NCI-H128 (cell line): ENCODE measurements around the gene CSTB.
A peak's percentile ranks its signal among the peaks of the same experiment; 100 is the strongest.

Experiments used
- DNase-seq: peaks from one replicate; lab custom pipeline; 2025; ENCODE audit not compliant: unreplicated experiment; lab: John Stamatoyannopoulos, UW

The CSTB gene

DNA sequence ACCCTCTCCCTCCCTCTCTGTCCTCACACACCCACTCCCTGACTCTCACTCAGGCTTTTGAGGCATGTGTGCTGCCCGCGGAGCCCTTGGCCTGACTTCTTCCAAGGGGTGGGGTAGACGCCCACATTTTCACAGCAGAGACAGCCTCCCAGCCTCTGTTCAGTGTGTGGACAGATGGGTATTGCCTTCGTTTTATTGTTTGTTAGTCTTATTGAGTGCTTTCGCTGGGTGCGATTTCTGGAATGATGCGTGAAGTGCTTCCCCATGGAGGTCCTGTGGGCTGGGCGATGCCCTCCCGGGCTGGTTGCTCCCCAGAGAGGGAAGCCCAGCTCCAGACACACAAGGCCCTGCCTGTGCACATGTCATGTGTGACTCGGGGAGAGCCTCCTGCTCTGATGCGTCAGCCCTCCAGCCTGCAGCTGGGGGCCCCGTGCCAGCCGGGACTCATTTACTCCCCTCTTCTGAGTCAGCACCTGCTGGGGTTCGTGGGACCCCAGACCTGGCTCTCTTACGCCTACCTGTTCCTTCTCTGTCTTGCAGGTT is 42.5 kb downstream of the CSTB start:
- no peak for DNase-seq

- DNase-seq: no peak
Observed at GRCh38 chr21:43733060-43733459, 43.0 kb downstream of the CSTB start.

DNA sequence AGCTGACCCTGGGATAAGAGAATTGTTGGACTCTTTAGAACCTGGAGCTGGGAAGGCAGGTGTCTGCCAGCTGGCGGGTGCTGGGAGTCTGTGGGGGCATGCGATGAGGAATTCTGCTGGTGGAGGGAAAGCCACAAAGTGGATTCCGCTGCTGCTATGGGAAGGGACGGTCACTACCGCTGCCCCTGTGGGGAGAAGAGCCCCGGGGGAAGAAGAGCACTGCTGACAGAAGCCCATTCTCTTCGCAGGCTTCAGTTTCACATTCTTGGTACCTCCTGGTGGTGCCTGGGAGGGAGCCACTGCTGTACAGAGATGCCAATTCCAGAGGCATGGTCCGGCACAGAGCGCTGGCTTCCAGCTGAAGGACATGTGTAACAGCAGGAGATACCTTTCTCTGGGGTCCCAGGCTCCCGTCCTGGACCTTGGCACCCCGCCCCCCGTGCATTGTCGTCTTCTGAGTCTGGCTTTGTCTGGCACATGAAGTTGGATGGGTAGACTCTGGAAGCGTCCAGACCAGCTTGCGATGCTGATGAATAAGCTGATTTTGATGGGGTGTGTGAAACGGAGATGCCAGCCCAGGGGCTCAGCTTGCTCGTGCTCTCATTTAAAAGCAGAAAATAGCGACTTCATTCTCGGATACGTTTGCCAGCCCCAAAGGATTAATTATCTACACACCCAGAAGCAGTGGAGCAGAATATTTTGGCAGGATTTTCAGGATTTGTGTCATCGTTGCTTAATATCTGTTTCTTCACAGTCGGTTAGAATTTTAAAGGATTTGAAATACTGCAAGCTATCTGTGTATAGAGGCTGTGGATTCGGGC is 44.0 kb downstream of the CSTB start:
- DNase-seq: no peak

DNA sequence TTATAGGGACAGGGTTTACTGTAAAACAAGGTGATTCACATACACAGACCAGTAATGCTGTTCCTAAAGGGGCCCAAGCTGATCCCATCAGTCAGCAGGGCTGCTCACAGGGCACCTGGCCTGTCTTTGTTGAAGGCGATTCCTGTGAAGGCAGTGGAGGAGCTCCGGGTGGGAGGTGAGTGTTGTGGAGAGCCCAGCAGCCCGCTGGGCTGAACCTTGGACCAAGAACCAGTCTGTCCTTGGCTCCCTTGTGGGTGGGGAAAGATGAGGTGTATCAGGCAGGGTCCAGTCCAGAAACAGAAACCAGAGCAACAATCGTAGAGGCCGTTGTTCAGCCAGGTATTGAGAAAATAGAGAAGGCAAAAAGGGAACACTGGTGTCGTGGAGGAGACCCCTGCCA is 44.6 kb downstream of the CSTB start:
- DNase-seq: no peak

- DNase-seq: peak; percentile 35
Observed at GRCh38 chr21:43728467-43729390, 47.4 kb downstream of the CSTB start.

- DNase-seq: no peak
Observed at GRCh38 chr21:43728154-43728466, 48.0 kb downstream of the CSTB start.

DNA sequence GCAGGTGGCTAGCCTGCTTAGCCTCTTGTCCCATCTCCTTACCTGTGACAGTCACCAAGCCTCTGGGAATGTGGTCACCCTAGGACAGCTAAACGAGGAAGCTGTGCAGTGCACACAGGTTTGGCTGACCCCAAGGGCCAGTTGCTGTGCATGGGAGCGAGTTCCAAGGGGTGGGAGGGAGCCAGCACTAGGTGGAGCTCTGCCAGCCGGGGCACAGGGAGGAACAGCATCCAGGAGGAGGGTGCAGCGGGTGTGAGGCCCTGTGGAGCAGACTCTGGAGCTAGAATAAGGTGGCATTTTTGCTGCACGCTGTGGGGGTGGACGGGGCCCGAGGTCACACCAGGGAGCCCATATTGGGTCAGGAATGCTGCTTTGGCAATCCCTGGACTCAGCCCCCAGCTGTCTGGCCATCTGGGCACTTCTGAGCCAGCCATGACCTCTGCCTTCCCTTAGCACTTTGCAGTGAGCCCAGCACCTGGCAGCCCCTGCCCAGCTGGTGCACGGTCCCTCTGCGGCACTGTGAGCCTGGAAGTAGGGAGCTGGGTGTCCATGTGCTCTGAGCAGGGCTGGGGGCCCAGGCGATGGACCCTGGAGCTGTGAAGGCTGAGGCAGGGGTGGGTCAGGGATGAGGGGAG is 48.5 kb downstream of the CSTB start:
- no peak for DNase-seq

GRCh38 chr21:43726686-43727518 is 49.2 kb downstream of the CSTB start:
- DNase-seq: no peak
